Anterior cingulate cortex (tissue), 58 donors: Measurements from ENCODE around the gene CRNN.

Experiments used
- DNase-seq, 58 donors: peaks; one replicate each; lab custom pipeline; 2025; lab: John Stamatoyannopoulos, UW

CRNN gene

GRCh38 chr1:152413909-152414308 lies at the start of gene CRNN:
Gene CRNN (minus strand): TSS chr1:152414263. CDS start chr1:152412233, 2,030 bp downstream.
- DNase-seq = no peak

GRCh38 chr1:152462636-152463035 lies 48.6 kb upstream of the CRNN start:
- no peak for DNase-seq

GRCh38 chr1:152461544-152461943 lies 47.5 kb upstream of the CRNN start:
- peak in 11 of 58 donors; percentile 0 to 30 (median 6) for DNase-seq

- no peak for DNase-seq
Observed at GRCh38 chr1:152460529-152460899, 46.5 kb upstream of the CRNN start.

- DNase-seq = peak in 33 of 58 donors; percentile 1 to 63 (median 17)
Observed at GRCh38 chr1:152459596-152460528, 45.8 kb upstream of the CRNN start.

- DNase-seq = peak in 47 of 58 donors; percentile 5 to 74 (median 46)
Observed at GRCh38 chr1:152458384-152459185, 44.5 kb upstream of the CRNN start.

GRCh38 chr1:152457561-152457960 lies 43.5 kb upstream of the CRNN start:
- DNase-seq = no peak

GRCh38 chr1:152457071-152457470 lies 43.0 kb upstream of the CRNN start:
- DNase-seq = no peak

GRCh38 chr1:152451254-152451653 lies 37.2 kb upstream of the CRNN start:
- DNase-seq = no peak

GRCh38 chr1:152449661-152450060 lies 35.6 kb upstream of the CRNN start:
- DNase-seq = no peak

- DNase-seq = no peak
Observed at GRCh38 chr1:152448496-152448895, 34.4 kb upstream of the CRNN start.

- no peak for DNase-seq
Observed at GRCh38 chr1:152448095-152448494, 34.0 kb upstream of the CRNN start.

- DNase-seq = no peak
Observed at GRCh38 chr1:152447484-152447883, 33.4 kb upstream of the CRNN start.

GRCh38 chr1:152444045-152444444 lies 30.0 kb upstream of the CRNN start:
- DNase-seq = no peak

GRCh38 chr1:152442765-152443164 lies 28.7 kb upstream of the CRNN start:
- DNase-seq = no peak

GRCh38 chr1:152442301-152442700 lies 28.2 kb upstream of the CRNN start:
- DNase-seq = no peak

GRCh38 chr1:152441756-152442155 lies 27.7 kb upstream of the CRNN start:
- DNase-seq = no peak

GRCh38 chr1:152440635-152441471 lies 26.8 kb upstream of the CRNN start:
- DNase-seq = peak in 46 of 58 donors; percentile 1 to 59 (median 31)

- no peak for DNase-seq
Observed at GRCh38 chr1:152436593-152437496, 22.8 kb upstream of the CRNN start.
